Measurements from ENCODE around the gene TUBB4B.

DNA sequence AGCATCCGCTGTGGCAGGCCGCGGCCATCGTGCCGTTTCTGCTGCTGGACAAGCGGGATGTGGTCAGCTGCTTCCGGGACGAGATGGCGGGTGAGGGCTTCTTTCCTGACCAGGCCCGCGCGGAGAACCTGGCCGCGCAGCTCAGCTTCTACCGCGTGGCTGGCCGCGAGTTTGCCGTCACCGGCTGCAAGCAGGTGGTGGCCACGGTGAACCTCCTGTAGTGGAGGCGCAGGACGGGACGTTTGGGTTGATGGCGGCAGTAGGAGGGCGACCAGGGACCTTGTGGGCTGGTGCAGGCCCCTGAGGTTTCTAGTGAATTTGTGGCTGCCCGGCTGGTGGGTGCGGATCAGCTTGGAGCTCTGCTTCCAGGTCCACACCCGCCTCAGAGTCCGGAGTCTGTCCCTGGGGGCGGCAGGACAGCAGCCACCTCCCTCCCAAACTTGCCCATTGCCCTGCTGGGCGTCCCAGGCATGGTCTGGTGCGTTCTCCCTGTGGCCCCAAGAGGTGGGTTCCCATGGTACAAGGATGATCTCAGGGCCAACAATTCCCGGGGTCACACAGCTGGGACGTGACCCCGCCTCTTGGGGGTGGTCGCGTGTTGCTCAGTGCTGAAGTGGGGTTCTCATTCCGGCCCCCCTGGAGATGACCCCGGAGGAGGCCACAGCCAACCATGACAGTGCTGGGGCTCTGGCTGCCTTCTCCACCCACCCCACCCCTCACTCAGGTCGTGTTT lies 38.8 kb downstream of the TUBB4B start:
- TF ChIP-seq CTCF (IDR thresholded peaks at IDR 0.05) (no peak), EP300 (IDR thresholded peaks at IDR 0.05) (no peak)
